ENCODE results near the gene MBD1.

The MBD1 gene

DNA sequence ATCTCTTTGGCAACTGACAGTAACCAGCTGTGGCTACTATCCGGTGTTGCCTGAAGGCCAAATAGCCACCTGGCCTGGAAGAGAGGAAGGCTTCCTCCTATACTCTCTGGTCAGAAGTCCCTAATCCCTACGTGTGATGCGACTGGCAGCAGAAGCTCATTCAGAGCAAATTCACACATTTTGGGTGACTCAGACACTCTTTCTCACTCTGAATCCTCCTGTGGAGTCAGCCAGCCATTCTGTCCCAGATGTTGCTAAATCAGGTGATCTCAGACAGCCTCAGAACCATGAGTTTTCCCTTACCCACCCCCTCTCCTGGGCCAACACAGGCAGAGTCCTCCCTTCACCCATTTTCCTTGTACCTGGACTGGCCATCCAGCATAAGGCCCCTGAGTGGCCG, 49.7 kb downstream of the MBD1 start:
- TF ChIP-seq TAF1 (IDR thresholded peaks at IDR 0.05; ENCODE audit: borderline replicate concordance, insufficient read depth, low read length) (no peak), POLR2AphosphoS5 (IDR thresholded peaks at IDR 0.05; ENCODE audit: low read depth, low read length) (no peak), SIN3A (IDR thresholded peaks at IDR 0.05; ENCODE audit: borderline replicate concordance, insufficient read depth, low read length) (no peak), FOXP2 (optimal IDR thresholded peaks at IDR 0.05; ENCODE audit: borderline replicate concordance, extremely low read depth, extremely low read length, insufficient read depth) (no peak), REST (IDR thresholded peaks at IDR 0.05; ENCODE audit: insufficient read depth in 1 of 2, low read depth in 2 of 2, low read length in 2 of 2) (no peak)
